NCI-H446 (cell line): ENCODE results near the gene TLE1.
"Not testable (repeated sequence)": the region's sequence is repeated elsewhere in the genome, so short reads cannot be mapped to it uniquely, and the experiment has no call there.

Experiments
- DNase-seq, 2 experiments: peaks; one replicate each; lab custom pipeline; 2025; lab: John Stamatoyannopoulos, UW

The TLE1 gene

GRCh38 chr9:81689343-81690175, at the start of gene TLE1:
TLE1 (minus strand) TSS chr9:81689547; CDS start chr9:81688240, 1,307 bp downstream.
- peak; percentile 92 to 97 for DNase-seq

- DNase-seq, result no peak
Measured at GRCh38 chr9:81737871-81738507, 48.6 kb upstream of the TLE1 start.

- DNase-seq, result not testable (repeated sequence)
Measured at GRCh38 chr9:81730498-81730897, 41.2 kb upstream of the TLE1 start.

- no peak for DNase-seq
Measured at GRCh38 chr9:81729135-81729534, 39.8 kb upstream of the TLE1 start.

- peak; percentile 13 to 44 for DNase-seq
Measured at GRCh38 chr9:81724242-81724889, 35.0 kb upstream of the TLE1 start.

GRCh38 chr9:81722277-81722676, 32.9 kb upstream of the TLE1 start:
- no peak for DNase-seq

- DNase-seq, result no peak
Measured at GRCh38 chr9:81720450-81721086, 31.2 kb upstream of the TLE1 start.

- no peak for DNase-seq
Measured at GRCh38 chr9:81719972-81720371, 30.6 kb upstream of the TLE1 start.

- no peak for DNase-seq
Measured at GRCh38 chr9:81718244-81718643, 28.9 kb upstream of the TLE1 start.

GRCh38 chr9:81717747-81718077, 28.4 kb upstream of the TLE1 start:
- DNase-seq, result no peak

- DNase-seq, result no peak
Measured at GRCh38 chr9:81717061-81717746, 27.9 kb upstream of the TLE1 start.

GRCh38 chr9:81716409-81716808, 27.1 kb upstream of the TLE1 start:
- DNase-seq, result no peak

GRCh38 chr9:81705578-81705977, 16.2 kb upstream of the TLE1 start:
- no peak for DNase-seq

- DNase-seq, result no peak
Measured at GRCh38 chr9:81694541-81694940, 5.2 kb upstream of the TLE1 start.

GRCh38 chr9:81693671-81694378, 4.5 kb upstream of the TLE1 start:
- DNase-seq, result no peak

GRCh38 chr9:81690251-81690851, 1.0 kb upstream of the TLE1 start:
- no peak for DNase-seq

- DNase-seq, result not testable (repeated sequence)
Measured at GRCh38 chr9:81689093-81689342, 329 bp downstream of the TLE1 start.

GRCh38 chr9:81688262-81689092, 870 bp downstream of the TLE1 start:
- not testable (repeated sequence) for DNase-seq

GRCh38 chr9:81687521-81688261, 1.7 kb downstream of the TLE1 start:
- DNase-seq, result no peak
